ENCODE measurements around the gene HHEX.
"Not testable (repeated sequence)": the region's sequence is repeated elsewhere in the genome, so short reads cannot be mapped to it uniquely, and the experiment has no call there.

DNA sequence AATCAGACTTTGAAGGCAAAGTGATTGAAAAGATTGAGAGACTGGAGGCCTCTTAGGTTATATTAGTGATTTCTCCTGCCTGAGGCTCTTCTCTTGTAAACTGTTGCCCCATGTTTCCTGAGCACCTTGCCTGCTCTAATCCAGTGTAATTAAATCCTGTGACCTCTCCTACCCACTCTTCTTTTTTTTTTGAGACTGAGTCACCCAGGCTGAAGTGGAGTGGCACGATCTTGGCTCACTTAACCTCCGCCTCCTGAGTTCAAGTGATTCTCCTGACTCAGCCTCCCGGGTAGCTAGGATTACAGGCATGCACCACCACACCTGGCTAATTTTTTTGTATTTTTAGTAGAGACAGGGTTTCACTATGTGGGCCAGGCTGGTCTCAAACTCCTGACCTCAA, 38.9 kb upstream of the HHEX start:
- not testable (repeated sequence) for TF ChIP-seq MYC (IDR thresholded peaks at IDR 0.05; ENCODE audit: low read depth, low read length)
- TF ChIP-seq, protein P1, sequence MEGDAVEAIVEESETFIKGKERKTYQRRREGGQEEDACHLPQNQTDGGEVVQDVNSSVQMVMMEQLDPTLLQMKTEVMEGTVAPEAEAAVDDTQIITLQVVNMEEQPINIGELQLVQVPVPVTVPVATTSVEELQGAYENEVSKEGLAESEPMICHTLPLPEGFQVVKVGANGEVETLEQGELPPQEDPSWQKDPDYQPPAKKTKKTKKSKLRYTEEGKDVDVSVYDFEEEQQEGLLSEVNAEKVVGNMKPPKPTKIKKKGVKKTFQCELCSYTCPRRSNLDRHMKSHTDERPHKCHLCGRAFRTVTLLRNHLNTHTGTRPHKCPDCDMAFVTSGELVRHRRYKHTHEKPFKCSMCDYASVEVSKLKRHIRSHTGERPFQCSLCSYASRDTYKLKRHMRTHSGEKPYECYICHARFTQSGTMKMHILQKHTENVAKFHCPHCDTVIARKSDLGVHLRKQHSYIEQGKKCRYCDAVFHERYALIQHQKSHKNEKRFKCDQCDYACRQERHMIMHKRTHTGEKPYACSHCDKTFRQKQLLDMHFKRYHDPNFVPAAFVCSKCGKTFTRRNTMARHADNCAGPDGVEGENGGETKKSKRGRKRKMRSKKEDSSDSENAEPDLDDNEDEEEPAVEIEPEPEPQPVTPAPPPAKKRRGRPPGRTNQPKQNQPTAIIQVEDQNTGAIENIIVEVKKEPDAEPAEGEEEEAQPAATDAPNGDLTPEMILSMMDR (IDR thresholded peaks at IDR 0.05; ENCODE audit: low read depth, low read length): not testable (repeated sequence)

Data from NB4 (cell line).